Measurements from ENCODE around the gene ZBTB46. TPM values are rescaled to one million over a fixed set of nuclear protein-coding genes. Genes with fewer than 3 reads are reported as not detected.

Gene ZBTB46
- total RNA-seq, 1 experiment from 2014 or later, result 18.9 TPM

GRCh38 chr20:63843778-63844177 is 12.7 kb upstream of the ZBTB46 start (continued):
- TF ChIP-seq AR (CRISPR knock-in tag; IDR thresholded peaks at IDR 0.05) (no peak), MLX (CRISPR knock-in tag; IDR thresholded peaks at IDR 0.05) (no peak), USF1 (CRISPR knock-in tag; IDR thresholded peaks at IDR 0.05) (no peak), TEAD1 (CRISPR knock-in tag; IDR thresholded peaks at IDR 0.05) (no peak), FOXP1 (CRISPR knock-in tag; IDR thresholded peaks at IDR 0.05; ENCODE audit: borderline replicate concordance) (0 out of 2 replicates have a peak, but pooled peaks have one; percentile 17)
- TF ChIP-seq, protein P1, sequence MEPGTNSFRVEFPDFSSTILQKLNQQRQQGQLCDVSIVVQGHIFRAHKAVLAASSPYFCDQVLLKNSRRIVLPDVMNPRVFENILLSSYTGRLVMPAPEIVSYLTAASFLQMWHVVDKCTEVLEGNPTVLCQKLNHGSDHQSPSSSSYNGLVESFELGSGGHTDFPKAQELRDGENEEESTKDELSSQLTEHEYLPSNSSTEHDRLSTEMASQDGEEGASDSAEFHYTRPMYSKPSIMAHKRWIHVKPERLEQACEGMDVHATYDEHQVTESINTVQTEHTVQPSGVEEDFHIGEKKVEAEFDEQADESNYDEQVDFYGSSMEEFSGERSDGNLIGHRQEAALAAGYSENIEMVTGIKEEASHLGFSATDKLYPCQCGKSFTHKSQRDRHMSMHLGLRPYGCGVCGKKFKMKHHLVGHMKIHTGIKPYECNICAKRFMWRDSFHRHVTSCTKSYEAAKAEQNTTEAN (CRISPR knock-in tag; IDR thresholded peaks at IDR 0.05), result no peak

DNA sequence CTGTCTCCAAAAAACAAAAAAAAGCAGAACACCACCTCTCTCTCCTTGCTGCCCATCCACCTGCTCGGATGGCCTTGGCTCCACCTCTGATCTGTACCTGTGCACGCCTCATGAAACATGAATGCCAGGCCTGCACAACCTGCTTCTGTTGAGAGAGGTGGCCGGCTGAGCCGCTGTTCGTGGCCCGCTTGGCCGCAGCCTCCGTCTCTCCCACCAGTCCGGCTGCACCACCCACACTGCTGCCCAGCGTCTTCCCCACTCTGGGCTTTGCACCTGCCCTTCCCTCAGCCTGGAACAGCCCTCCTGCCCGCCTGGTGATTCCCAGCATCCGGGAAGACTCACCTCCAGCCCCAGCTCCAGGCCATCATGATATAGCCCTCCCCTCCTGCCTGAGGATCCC is 12.2 kb upstream of the ZBTB46 start:
- Mint-ChIP-seq H3K27ac (no peak overlapping the region), H3K9me3 (no peaks in the 10 kb centered on the region), H3K27me3 (ENCODE audit: low read depth) (no peaks in the 10 kb centered on the region; the same call in 1 of the 2 replicates), H3K4me1 (peaks cover 17% of the 10 kb centered on the region), H3K36me3 (no peaks in the 10 kb centered on the region), H3K4me3 (no peak overlapping the region)
- DNase-seq (ENCODE audit: low spot score), result no peak
- no peak for TF ChIP-seq JAZF1 (CRISPR knock-in tag; IDR thresholded peaks at IDR 0.05)
- ChIA-PET CTCF (no interaction called here), POLR2A (no interaction called here)
- no peak for ATAC-seq

DNA sequence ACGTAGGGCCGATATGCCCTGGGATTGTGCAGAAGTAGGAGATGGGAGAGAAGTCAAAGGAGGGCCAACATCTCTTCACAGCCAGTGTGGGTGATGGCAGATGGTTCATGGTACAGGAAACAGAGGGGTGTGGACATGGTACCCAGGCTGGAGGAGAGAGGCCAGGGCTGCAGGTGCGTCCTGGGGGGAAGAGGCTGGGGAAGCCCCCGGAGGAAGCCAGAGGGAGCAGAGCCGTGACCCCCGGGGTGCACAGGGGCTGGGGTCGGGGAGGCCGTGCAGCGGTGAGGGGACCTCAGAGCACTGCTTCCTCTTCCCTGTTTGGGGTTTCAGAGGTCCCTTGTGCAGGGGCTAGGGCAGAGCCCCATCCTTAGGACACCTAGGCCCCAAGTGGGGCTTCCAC is 11.2 kb upstream of the ZBTB46 start:
- Mint-ChIP-seq H3K4me3 (no peak overlapping the region), H3K27ac (no peak overlapping the region; the same call in 1 of the 2 replicates), H3K9me3 (no peaks in the 10 kb centered on the region), H3K27me3 (ENCODE audit: low read depth) (no peaks in the 10 kb centered on the region; the same call in 1 of the 2 replicates), H3K36me3 (no peaks in the 10 kb centered on the region), H3K4me1 (peaks cover 21% of the 10 kb centered on the region)
- ATAC-seq, result no peak
- ChIA-PET CTCF (no interaction called here), POLR2A (no interaction called here)
- no peak for DNase-seq (ENCODE audit: low spot score)
- TF ChIP-seq CDX4 (CRISPR knock-in tag; IDR thresholded peaks at IDR 0.05; ENCODE audit: borderline replicate concordance), result no peak
- no peak for TF ChIP-seq CBFB (CRISPR knock-in tag; IDR thresholded peaks at IDR 0.05; ENCODE audit: low read depth)
- no peak for TF ChIP-seq CREB1 (CRISPR knock-in tag; IDR thresholded peaks at IDR 0.05)
- no peak for TF ChIP-seq TEAD1 (CRISPR knock-in tag; IDR thresholded peaks at IDR 0.05)
- no peak for TF ChIP-seq FOXP4 (CRISPR knock-in tag; IDR thresholded peaks at IDR 0.05)
- TF ChIP-seq, protein P2, sequence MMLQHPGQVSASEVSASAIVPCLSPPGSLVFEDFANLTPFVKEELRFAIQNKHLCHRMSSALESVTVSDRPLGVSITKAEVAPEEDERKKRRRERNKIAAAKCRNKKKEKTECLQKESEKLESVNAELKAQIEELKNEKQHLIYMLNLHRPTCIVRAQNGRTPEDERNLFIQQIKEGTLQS (CRISPR knock-in tag; conservative IDR thresholded peaks at IDR 0.05), result no peak
- no peak for TF ChIP-seq EMX1 (CRISPR knock-in tag; IDR thresholded peaks at IDR 0.05)
- TF ChIP-seq SMAD4 (CRISPR knock-in tag; IDR thresholded peaks at IDR 0.05), result no peak
- no peak for TF ChIP-seq FOXJ3 (CRISPR knock-in tag; IDR thresholded peaks at IDR 0.05; ENCODE audit: borderline replicate concordance)
- TF ChIP-seq, protein P1 (CRISPR knock-in tag; IDR thresholded peaks at IDR 0.05), result no peak
- no peak for TF ChIP-seq ATF1 (CRISPR knock-in tag; IDR thresholded peaks at IDR 0.05)
- TF ChIP-seq NFYB (CRISPR knock-in tag; conservative IDR thresholded peaks at IDR 0.05; ENCODE audit: low read depth), result no peak
- no peak for TF ChIP-seq SOX15 (CRISPR knock-in tag; IDR thresholded peaks at IDR 0.05)
- TF ChIP-seq NR3C1 (CRISPR knock-in tag; conservative IDR thresholded peaks at IDR 0.05; ENCODE audit: low read depth), result no peak
- no peak for TF ChIP-seq MLX (CRISPR knock-in tag; IDR thresholded peaks at IDR 0.05)
- no peak for TF ChIP-seq ZBTB21 (CRISPR knock-in tag; IDR thresholded peaks at IDR 0.05; ENCODE audit: borderline replicate concordance)
- TF ChIP-seq ZNF396 (CRISPR knock-in tag; IDR thresholded peaks at IDR 0.05; ENCODE audit: borderline replicate concordance), result no peak
